ENCODE data around the gene ABLIM2.

ABLIM2 gene

DNA sequence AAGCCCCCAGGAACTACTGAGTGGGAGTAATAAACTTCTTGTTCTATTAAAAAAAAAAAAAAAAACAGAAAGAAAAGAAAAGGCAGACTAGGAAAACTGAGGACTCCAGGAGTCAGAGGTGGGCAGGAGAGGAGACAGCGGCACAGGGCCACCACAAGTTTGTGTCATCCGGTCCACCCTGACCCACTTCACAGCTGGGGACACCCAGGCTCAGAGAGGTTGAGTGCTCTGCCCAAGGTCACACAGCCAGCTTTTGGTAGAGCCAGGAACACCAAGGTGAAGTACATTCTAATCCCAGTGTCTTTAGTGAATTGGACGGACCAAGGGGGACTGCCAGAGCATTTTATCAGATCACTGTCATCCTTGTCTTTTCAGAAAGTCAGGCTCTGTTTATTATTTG, 16.4 kb upstream of the ABLIM2 start:
- no peak for DNase-seq

GRCh38 chr4:8173492-8174242, 15.1 kb upstream of the ABLIM2 start:
- peak in 1 of 2 donors; percentile 21 for DNase-seq

GRCh38 chr4:8171984-8172924, 13.6 kb upstream of the ABLIM2 start:
- no peak for DNase-seq

DNA sequence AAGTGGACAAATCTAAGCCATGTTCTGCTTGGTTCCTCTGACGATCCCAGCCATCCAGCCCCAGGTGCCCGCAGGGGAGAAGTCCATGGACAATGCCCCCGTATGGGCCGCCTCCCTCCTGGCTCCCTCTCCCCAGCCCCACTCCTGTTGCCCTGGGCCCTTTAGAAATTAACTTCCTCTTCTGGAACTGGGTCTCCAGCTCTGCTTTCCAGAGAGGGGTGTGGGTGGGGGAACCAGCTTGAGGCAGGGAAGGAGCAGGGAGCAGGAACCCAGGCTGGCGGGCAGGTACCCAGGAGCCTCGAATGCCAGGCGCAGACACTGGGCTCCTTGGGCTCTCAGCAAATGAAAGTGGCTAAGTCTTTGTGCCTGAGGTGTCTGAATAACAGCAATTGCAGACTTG, 12.7 kb upstream of the ABLIM2 start:
- peak in 1 of 2 donors; percentile 22 for DNase-seq

- DNase-seq, result no peak
Observed at GRCh38 chr4:8170341-8170740, 11.7 kb upstream of the ABLIM2 start.

GRCh38 chr4:8169763-8170162, 11.2 kb upstream of the ABLIM2 start:
- no peak for DNase-seq

DNA sequence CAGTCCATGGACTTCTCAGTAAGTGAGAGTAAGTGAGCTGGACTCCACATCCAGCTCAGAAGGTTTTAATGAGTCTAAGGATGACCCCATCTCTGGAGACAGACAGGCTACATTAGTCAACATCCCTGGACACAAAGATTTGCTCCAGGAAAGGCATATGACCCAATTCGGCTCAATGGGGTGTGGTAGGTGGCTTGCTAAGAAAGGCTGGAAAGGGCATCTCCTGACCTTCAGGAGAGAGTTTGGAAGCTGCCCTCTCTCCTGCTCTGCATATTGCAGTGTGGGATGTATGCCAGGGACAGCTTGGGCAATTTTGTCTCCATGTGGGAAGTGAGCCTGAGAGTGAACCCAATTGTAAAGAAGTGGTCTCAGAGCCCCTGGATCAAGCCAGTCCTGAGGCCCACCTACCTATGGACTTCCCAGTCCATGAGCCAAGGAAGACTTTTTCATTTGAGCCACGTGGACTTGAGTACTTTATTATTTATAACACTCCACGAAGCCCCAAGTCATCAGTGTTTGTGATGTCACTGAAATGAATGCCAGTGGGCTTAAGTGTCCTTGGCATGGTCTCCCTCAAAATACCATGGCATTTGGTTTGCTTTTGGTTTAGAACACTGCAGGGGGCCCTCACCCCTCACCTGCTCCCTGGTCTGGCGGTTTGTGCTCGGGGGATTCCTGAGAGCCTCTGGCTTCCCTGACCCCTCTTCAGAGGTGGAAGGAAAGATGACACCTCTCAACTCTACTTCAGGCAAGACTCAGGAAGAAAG, 10.4 kb upstream of the ABLIM2 start:
- DNase-seq, result no peak

DNA sequence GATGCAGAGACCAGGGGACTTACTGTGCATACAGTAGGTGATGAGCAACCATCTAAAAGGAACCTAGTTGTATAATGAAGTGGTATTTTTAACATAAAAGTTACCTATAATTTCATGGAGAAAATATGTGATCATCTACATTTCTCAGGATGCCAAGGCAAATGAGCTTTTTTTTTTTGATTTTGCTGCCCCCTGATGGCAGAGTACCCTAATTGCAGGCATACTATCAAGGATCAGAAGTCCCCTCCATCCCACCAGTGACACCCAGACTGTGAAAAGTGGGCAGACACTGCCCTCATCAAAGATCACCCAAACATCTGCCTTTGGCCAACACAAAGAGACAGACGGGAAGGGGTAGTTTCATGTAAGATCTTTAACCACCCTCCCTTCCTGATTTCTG, 9.6 kb upstream of the ABLIM2 start:
- DNase-seq, result no peak

- DNase-seq, result peak; percentile 90 to 96
Observed at GRCh38 chr4:8167815-8168214, 9.2 kb upstream of the ABLIM2 start.

- peak; percentile 67 to 73 for DNase-seq
Observed at GRCh38 chr4:8167291-8167690, 8.7 kb upstream of the ABLIM2 start.

- DNase-seq, result peak in 1 of 2 donors; percentile 12
Observed at GRCh38 chr4:8165374-8165896, 6.8 kb upstream of the ABLIM2 start.

GRCh38 chr4:8164687-8165086, 6.1 kb upstream of the ABLIM2 start:
- DNase-seq, result no peak

- no peak for DNase-seq
Observed at GRCh38 chr4:8164194-8164565, 5.6 kb upstream of the ABLIM2 start.

- DNase-seq, result no peak
Observed at GRCh38 chr4:8163436-8164193, 5.0 kb upstream of the ABLIM2 start.

DNA sequence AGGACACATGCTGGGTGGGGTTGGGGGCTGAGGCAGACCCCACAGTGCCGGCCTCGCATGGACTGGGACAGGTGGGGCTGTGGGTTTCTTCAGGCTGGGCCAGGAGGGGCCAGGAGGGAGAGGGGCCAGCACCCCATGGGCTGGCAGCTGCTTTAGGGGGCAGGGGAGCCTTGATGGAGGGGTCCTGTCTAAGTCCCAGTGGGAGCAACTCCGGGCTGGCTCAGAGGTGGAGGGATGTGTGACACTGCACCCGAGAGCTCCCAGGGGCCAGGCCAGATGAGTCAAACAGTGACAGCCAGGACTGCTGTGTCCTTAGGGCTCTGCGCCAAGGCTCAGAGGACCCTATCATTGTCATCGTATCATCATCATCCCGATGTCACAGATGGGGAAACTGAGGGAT, 4.4 kb upstream of the ABLIM2 start:
- no peak for DNase-seq

DNA sequence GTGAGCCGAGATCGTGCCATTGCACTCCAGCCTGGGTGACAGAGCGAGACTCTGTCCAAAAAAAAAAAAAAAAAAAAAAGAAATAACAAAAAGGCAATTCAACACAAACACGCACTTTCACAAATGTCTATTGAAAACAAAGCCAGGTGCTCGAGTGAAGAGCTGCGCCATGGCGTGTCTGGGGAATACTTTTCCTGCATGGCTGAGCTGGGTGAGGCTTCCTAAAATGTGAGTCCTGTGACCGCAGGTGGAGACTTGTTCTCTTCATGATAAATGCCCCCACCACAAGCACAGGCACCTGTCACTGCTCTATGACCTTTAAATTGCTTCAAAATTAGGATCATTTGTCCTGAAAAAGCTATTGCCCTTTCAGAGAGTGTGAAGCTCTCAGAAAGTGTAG, 4.0 kb upstream of the ABLIM2 start:
- DNase-seq, result no peak

DNA sequence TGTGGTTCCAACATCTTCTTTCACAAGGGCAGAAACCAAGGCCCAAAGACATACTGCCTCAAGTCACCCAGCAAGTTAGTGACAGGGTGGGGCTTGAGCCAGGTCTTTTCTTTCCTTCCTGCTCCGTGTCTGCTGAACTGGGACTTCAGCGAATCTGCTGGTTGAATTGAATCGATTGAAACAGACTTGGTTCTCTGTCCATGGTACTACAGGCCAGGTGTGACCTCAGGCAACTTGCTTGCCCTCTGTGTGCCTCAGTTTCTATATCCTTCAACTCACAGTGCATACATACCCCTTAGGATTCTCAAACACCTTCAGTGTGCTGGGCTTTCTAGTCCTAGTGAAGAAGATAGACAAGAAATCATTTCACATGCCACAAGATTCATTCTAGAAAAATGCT, 2.0 kb upstream of the ABLIM2 start:
- no peak for DNase-seq

DNA sequence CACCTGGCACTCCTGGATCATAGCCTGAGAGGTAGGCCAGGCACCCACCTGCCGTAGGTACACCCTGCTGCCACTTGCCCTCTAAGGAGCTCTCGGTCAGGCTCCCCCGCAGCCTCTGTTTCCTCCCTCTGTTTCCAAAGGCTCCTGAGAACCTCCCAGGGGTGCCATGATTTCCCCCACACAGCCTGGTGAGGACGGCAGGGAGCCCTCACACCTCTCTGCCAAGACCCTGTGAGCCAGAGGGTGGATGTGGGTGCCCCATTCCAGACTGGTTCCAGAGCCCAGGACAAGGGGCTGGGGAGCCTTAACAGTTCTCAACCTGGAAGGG, 1.6 kb upstream of the ABLIM2 start:
- DNase-seq, result no peak

GRCh38 chr4:8159537-8160232, 1.1 kb upstream of the ABLIM2 start:
- DNase-seq, result no peak

- DNase-seq, result no peak
Observed at GRCh38 chr4:8157944-8158709, 486 bp downstream of the ABLIM2 start.

DNA sequence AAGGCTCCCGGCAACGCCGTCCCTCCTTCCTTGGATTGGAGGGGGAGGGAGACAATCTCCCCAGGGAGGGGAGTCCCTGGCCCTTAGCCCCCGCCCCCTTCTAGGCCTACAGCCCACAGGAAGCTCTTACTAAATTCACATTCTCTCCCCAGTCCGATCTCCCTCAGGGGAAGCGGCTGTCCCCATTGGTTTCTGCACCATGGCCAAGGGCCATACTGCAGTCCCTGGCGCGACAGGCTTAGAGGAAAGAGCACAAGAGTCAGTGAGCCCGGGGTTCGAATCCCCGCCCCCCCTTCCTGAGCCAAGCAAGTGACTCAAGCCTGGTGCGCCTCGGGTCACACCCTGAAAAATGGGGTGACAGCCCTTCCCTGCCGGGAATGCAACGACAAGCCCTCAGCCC, 1.1 kb downstream of the ABLIM2 start:
- no peak for DNase-seq
